ENCODE data around the gene NBEA.

NBEA gene

DNA sequence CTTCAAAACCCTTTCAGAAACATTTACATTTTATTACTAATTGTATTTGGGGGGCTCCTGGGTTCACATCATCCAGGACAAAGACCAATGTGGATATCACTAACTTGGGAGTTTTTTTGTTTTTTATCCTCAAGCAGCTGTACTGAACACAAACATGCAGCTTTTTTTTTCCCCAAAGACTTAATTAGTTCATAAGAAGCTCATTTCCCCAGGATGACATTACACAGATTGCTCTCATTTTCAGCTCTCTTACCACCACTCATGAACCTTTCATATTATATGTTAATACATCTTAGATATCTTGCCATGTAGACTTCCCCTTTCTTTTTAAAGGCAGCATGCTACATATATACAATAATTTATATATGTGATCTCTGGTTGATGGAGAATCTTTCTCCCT, 653.1 kb downstream of the NBEA start:
- DNase-seq (ENCODE audit: low read depth): no peak

DNA sequence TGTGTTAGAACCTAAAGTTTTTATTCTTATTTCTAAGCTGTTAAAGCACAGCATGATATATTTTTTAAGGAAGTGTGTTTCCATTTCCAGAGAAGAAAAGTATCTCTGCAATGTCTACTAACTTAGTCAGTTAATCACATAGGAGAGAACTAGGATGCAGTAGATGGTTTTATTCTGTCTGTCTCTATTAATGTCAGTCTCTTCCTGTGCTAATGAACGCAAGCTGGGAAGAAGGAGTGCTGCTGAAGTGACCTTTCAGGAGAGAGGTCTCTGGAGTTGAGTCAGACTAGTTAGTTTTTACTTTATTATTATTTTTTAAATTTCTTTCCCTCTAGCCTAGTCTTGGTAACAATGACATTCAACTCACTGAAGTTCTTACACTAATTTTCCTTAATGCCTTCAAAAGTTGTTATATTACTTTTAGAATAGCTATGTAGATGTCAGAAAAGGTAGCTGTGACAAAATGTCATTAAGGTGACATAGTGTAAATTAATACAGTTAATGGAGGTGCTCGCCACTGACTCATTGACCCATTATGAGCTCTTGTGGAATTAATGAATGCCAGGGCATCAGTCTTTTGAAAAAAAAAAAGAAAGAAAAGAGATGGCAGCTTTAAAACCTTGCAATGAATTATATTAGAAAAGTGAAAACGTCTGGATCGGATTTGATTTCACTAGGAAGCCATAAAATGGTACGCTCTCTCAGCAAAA, 654.4 kb downstream of the NBEA start:
- no peak for DNase-seq (ENCODE audit: low read depth)

DNA sequence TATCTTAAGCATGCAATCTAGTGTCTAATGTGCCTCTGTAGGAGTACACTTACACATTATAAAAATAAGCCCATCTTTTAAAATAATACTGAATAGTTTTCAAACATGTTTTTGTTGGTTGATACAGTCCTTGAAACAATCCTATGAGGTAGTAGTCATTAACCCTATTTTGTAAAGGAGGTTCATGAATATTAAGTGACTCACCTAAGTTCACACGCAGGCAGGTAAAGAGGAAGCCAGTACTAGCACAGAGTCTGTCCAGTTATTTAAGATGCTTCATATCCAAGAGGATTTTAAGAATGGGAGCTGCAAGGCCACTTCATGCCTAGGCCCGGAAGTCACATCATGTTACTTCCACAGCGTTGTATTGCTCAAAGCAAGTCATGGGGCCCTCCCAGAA, 655.4 kb downstream of the NBEA start:
- DNase-seq (ENCODE audit: low read depth): no peak

DNA sequence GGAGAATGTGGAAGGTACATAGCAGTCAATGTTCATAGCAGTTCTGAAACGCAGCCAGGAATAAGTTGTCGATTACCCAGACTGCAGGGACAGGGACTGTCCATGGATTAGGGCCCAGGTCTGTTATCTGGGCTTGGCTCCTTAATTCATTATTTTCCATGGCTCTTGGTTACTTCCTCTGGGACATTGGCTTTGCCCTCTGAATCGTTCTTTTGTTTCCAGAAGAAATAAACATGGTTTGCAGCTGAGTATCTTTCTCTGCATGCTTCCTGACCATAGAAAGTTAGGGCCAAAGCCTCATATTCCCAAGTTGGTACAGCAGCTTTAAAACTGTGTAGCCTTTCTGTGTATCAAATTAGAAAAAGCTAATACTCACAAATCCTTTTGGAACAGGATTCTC, 656.2 kb downstream of the NBEA start:
- no peak for DNase-seq (ENCODE audit: low read depth)

DNA sequence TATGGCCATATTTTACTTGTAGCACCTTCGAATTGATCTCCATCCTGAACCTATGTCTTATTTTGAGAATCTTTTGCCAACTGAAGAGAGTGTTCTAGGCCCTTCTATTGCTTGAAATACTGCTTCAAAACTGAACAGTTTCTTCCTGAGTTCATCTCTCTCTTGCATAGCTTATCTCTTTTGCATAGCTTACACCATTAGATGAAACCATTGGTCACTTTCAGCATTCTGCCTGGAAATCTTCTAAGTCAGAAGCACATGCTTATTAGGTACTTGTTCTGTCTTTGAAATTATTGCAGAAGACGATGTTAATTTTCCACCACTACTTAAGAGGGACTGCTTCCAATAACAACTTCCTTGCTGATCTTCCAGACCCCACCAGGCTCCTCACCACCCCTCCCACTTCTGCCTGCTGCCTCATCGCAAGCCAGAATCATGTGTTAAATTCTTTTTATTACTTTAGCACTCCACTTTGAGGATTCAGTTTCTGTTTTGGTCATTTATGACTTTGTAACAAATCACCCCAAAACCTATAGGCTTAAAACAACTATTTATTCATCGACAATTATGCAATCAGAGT, 656.8 kb downstream of the NBEA start:
- DNase-seq (ENCODE audit: low read depth): no peak

DNA sequence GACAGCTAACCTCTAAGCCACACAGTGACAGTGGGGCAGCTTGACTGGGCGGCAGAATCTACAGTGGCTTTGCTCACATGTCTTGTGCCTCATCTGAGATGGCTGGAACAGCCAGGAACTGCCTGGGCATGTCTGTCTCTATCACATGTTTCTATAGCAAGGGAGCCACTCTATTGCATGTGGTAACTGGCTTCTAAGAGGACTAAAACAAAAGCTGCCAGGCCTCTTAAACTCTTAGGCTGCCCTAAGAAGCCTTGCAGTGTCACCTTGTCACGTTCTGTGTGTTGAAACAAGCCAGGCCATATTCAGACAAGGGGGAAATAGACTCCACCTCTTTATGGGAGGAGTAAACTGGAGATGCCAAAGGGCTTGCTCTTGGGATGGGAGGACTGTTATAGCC, 657.3 kb downstream of the NBEA start:
- DNase-seq (ENCODE audit: low read depth): no peak

DNA sequence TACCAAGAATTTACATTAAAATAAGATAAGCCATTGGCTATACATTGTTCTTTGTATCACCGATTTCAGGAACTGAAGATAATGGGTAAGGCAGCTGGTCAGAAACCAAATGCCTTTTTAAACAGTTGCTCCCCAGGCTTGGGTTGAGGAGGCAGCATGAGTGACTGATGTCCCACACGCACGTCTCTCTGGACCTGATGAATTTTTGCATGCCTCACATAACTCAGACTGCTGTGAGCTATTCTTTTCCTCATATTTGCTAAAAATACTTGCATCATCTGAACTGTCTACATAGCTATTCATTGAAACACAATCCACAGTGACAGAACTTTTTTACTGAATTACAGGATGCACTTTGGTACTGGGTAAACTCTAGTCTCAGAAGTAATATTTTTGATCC, 658.1 kb downstream of the NBEA start:
- DNase-seq (ENCODE audit: low read depth): no peak

DNA sequence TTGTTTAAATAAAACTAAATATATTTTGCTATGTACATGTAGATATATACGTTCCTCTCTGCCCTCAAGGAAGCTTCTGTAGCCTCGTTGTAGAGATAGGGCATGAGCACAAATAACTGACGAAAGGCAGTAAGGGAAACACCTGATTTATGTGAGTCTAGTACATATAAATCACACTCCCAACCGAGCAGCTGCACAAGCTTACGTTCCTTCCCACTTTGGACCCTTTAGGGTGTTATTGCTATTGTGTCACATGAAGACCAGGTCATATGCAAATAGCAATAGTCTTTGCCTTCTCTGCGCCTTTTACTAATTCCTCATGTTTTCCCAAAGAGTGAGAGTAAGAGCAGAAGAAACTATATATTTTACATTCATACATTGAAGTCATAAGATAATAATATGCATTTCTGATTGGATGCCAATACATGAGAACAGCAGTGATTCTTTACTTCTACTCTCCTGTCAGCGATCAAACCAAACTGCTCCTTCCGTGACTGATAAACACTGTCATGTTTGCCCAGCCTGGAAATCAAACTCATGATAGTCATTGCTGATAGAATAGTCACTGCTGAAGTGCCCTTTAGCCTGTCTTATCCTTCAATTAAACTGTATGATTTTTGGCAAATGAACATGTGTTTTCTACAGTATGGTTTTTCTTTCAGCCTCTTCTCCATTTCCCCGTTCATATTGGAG, 661.7 kb downstream of the NBEA start:
- DNase-seq (ENCODE audit: low read depth): no peak

DNA sequence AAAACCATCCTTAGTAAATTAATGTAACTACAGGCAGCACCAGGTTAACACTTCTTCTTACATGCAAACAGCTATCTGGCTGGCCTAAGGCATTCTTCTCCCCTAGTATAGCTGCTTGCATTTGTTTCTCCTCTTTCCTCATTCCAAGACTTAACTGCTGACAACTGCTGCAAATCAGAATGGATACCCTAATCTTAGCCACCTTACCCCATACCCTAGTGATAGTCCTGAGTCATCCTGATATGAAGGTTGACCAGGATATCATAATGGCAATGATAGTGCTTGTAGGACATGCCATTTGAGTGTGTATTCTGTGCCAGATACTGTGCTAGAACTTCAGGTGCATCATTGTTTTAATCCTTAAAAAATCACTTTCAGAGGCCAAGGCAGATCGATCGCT, 672.6 kb downstream of the NBEA start:
- DNase-seq (ENCODE audit: low read depth): no peak

DNA sequence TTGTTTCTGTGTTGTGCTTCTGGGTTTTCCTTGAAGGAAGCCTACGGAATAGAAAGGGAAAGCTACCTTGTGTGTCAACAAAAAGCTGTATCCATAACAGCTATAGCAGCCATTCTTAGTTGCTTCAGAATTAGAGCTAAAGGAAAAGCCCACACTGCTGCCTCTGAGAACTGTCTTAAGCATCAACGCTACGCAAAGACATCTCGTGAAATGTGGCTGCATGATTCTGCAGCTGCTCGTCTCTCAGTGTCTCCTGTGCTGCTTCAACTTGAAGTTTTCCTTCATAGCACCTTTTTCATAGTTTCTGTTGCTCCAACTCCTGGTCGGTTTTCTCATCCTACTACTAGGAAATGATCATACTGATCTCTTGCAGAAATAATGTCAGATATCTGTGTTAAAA, 675.4 kb downstream of the NBEA start:
- no peak for DNase-seq (ENCODE audit: low read depth)

DNA sequence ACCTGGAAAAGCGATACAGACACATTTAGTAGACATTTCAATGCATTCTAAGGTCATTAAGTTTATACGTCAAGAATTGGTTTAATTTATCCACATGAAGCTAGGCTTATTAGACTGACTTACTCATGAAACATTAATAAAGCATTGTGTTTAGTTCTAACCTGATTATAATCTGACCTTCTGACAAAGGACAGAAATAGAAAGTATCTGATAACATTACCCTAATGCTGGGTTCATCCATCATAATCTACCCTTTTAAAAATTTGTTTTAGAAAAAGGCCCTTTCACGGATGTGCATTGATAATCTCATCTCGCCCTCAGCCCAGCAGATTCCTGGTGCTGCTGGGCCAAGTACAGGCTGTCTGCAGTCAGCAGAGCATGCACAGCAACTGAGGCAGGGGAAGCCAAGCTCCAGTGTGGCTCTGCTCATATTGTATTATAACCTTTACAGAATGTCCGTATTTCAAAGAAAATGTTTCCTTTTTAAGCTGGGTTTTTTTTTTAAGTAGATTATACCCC, 676.6 kb downstream of the NBEA start:
- DNase-seq (ENCODE audit: low read depth): no peak

DNA sequence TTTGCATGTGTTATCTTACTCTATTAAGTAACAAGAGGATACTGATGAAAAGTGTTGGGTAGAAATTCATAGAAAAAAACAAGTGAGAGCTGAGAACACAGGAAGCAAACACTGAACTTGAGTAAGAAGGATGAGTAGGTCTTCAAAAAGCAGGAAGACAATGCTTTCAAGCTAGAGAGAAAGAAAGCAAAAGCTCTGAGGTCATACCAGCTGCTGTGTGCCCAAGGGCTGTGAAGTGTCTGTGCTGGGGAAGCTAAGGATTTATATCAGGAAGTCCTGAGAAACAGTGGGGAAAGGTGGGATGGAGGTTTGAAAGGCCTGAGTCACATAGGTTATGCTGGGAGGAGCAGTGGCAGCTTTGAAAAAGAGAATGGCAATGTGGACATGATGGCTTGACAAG, 679.9 kb downstream of the NBEA start:
- no peak for DNase-seq (ENCODE audit: low read depth)

DNA sequence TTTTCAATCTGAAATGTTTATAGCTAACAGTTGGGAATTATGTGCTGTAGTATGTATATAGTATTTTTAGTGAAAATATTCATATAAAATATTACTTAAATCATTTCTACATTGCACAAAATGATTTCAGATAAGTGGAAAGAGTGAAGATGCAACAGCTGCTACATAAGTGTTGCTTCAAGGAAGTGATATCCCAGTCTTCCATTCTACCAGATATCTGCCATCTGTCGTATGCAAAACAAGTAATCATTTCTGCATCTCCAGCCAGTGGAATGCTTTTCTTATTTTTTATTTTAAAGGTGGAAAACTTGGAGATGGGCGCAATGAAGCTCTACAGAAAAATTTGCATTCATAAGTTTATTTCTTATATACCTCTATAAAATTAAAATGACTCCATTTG, 687.0 kb downstream of the NBEA start:
- no peak for DNase-seq (ENCODE audit: low read depth)

DNA sequence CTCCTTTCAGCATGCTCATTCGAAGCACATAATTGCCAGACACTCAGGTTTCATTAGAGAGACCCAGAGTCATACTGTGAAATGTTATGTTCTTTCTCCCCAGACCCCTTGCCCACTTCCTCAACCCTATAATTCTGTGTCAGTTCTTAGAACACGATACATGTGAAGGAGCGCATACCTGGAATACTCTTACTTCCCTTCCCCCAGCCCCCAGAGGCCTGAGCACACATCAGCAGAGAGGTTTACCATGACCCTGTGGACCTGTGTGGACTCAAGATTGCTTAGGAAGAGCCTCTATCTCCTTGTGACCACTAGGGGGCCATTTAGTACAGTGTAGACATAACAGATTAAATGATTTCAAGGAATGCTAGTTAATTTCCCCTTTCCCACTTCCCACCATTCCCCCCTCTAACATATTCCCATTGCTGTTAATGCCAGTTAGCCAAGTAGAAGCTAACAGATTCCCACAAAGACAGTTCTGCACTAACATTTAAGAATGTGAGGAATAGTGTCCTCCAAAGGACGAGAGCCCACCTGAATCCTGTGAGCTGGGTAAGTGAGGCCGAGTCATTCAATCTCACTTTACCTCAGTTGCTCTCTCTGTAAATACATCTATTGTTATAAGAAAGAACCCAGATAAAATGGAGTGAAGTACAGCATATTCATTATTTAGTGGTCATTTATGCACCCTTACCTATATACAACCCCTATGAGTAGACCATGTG, 688.6 kb downstream of the NBEA start:
- no peak for DNase-seq (ENCODE audit: low read depth)

DNA sequence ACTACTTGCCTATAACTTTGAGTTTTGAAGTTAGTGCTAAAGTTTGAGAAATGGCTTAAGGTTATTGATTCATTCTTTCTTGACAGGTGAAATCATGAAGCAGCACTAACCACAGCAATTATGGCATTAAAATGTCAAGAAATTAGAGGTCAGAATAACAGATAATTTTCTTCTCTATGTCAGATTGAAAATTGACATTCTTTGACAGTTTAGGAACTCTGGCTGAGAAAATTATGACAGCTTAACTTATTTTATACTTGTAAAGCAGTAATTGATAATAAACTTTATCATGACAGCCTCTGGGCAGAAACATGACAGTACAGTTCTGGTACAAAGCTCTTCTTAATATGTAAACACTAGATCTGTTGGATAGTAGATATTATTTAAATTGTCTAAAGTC, 689.6 kb downstream of the NBEA start:
- no peak for DNase-seq (ENCODE audit: low read depth)

DNA sequence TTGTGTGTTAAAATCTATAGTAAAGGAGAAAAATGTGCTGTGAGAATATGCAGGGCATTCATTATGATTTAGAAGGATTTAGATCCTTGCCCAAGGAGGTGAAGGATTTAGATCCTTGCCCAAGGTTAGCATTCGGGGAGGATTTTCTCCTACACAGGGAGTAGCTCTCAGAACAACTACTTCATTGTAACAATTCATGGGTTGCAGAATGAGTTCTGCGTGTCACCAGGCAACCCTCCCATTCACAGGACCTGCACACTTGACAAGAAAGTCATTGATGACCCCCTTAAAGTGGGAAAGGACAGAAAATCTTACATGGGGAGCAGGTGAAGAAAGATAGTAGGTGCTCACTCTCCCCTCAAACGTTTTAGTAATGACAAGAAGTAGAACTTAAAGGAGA, 701.6 kb downstream of the NBEA start:
- DNase-seq (ENCODE audit: low read depth): no peak

DNA sequence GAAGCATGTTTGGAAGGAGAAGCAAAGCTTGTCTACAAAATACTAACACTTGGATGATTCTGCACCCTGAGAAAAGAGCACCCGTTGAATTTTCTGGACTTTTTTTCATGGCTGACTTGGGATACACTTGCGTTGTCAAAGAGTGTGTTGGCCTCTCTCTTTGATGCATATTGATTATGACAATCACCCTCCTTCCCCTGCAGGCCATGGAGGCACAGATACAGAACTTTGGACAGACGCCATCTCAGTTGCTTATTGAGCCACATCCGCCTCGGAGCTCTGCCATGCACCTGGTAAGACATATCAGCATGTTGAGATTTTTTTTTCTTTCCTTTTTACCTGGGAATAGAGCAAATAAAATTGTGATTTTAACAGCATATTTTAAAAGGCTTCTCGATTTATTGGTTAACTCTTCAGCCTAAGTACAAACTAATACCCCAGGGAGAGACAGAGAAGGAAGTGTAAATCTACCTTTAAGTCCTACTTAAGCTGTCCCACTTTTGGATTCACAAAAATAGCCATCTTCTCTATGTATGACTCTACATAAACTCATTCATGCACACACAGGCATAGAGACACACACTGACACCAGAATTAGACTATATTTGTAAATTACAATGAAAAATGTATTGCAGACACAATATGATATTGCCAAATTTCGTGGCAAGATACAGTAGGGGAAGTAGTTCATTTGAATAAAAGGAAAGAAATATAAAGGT, 704.1 kb downstream of the NBEA start:
- no peak for DNase-seq (ENCODE audit: low read depth)

DNA sequence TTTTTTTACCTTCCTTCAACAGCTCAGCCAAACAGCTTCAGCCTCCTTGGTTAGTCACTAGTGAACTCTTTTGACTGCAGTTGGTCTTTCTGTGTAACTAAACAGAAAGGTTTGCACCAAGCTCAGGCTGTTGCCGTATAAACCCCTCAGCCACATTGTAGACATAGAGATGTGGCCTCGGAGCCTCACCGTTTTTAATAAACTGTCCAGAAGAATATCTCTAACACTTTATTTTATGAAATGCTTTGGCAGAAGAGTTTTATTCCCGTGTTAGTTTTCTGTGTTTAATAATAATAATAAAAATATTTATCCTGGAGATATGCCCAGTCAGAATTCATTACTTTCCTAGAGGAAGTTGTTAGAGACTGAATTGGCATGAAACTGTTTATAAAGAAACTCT, 706.1 kb downstream of the NBEA start:
- DNase-seq (ENCODE audit: low read depth): no peak

DNA sequence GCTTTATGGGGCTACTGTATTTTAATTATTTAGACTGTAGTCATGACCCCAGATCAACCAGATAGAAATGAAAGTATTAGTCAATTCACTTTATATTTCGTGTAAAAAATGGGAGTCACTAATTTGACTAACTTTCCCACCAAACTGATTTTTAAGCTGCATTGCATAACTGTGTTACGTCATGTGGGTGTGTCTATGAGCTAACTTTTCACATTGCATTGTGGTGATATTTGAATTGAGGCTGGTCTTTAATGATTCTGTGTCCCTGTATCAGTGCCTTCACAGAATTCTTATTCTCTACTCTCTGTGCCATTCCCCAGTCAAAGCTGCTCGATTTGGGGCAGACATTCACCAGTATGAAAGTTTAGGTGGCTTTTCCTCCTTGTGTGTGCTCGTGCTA, 707.1 kb downstream of the NBEA start:
- DNase-seq (ENCODE audit: low read depth): no peak

DNA sequence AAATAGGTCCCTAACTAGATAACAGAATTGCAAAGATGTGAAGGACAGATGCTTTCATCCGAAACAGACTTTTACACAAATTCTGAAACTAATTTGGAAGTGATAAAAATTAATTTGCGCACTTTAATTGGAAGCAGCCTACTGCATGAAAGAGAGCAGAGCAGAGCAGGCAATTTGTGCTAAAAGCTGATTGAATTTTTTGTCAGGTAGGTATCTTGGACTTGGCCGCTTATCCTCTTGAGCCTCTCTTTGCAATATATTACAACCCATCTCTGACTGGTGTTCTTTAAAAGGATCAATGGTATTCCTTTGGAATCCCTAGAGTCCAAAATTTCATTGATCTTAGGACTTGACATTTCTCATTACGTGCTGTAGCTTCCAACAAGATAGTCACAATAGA, 717.7 kb downstream of the NBEA start:
- no peak for DNase-seq (ENCODE audit: low read depth)

DNA sequence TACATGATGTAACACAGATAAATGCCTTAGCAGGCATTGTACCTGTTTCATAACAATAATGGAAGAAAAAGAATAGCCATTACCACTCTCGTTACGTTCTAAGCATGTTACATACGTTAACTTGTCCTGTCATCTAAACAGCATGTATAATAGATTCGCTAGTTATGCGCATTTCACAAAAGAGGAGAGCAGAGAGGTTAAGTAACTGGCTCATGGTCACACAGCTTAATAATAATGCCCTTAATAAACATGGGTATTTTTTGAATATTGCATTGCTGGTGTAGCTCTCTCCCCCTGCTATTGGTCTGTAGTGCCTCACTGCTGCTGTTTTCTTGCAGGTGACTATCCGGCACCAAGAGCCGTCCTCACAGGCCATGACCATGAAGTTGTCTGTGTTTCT, 722.7 kb downstream of the NBEA start:
- no peak for DNase-seq (ENCODE audit: low read depth)

DNA sequence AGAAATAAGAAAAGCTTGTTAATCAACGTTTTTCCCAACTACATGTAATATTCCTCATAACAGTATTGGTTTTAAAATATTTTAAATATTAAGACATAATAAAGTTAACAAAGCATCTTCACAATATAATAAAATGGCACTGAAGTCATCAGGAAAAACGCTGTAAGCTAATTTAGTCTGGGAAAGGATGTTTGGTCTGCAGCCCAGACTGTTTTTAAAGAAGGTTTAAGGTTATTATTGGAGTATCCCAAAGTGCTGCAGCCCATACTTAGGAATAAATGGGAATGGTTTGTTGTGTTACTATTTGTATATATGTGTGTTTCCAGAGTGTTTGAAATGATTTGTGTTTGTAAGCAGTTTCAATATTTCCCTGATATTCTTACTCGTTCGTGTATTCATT, 727.3 kb downstream of the NBEA start:
- DNase-seq (ENCODE audit: low read depth): no peak

Measured in activated T-cell treated with anti-CD3 and anti-CD28 coated beads for 1 hour (primary cell).